ENCODE measurements around the gene NISCH.

Gene NISCH

DNA sequence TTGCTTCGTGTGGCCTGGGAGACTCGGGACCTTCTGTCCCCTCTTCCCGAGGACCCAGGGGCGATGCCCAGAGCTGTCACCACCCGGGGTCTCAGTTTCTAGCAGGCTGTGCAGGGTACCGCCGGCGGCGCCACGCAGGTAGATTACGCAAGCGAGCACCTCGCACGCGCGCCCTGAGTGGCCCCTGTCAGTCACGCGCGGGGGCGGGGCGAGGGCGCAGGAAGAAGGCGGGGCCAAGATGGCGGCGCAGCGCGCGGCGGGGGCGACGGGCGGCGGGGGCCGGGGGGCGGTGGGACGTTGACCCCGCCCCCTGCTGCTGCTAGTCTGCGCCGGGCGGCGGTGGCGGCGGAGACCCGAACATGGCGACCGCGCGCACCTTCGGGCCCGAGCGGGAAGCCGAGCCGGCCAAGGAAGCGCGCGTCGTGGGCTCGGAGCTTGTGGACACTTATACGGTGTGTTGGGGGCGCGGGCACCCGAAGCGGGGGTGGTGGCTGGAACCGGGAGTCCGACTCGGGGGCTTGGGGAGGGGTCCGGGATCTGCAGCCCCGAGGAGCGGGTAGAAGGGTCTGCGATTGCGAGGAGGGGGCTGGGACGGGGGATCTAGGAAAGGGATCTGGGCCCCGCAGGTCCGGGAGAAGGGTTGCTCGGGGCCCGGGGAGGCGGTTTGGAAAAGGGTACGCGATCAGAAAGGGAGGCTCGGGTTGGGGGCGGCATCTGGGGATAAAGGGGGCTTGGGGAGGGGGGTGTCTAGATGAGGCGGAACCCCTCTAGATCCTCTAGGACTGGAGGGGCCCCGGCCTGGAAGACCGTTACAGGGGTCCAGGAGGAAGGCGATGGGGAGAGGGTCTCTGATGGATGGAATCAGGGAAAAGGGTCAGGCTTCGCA is at the start of gene NISCH:
NISCH (plus strand) TSS at position 322 of the 886 bp plus-strand sequence; CDS start at position 360, 38 bp downstream.
- DNase-seq (ENCODE audit: low spot score), result peak; percentile 93

DNA sequence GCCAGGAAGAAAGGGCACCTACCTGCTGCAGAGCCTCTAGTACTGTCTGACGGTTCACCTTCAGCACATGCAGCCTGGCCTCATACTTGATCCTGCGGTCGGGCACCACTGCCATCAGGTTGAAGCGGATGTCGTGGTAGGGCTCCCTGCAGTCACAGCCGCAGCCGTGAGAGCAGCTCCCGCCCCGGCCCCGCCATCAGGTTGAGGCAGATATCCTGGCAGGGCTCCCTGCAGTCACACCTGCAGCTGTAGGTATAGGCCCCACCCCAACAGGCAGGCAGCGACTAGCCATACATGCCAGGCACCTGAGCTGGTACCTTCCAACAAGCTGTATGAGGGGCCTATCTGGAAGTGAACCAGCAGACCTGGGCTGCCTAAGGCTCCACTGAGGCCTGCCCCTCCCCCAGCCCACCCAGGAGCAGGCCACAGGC is 49.2 kb upstream of the NISCH start:
- DNase-seq (ENCODE audit: low spot score), result no peak

DNA sequence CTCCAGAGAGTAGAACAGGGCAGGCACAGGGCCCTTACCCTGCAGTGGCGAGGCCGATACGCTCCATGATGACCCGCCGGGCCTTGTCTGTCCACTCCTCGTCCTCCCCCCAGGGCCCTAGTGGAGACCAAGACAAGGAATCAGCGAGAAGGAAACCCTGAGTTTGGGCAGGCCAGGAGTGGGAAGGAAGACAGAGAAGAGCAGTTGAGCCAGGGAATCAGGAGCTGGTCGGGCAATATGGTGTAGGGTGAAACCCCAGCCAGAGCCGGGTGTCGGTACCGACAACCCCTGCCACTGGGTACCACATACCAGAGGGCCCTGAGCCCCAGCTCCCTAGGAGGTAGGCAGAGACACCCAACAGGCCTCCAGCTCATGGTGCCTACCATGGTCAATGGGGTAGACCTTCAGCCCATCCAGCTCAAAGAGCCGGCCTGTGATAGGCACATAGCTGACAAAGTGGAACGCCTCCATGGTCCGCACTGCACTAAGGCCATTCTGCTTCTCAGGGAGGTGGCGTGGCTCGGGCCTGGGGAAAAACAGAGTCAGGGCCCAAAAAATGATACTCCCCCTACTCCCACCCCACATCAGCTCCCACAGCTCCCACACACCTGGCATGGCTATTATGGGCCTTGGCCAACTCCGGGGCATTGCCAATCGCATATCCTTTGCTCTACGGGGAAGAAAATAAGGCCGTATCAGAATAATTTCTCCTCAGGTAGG is 48.5 kb upstream of the NISCH start:
- no peak for DNase-seq (ENCODE audit: low spot score)

DNA sequence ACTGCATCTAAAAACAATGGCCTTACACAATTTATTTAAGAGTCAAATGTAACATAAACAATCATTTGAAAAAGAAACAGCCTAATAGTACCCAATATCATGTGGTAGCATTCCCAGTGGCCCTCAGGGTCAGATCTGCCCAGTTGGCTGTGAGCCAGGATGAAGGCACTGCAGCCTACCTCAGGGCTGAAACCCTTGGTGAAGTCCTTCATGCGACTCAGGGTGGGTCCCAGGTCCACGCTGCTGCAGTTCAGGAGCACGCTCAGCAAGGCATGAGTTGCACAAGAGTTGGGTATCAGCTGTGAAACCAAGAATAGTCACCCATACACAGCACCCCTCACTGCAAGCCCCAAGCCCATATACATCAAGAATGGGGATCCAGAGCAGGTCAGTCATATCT is 47.6 kb upstream of the NISCH start:
- no peak for DNase-seq (ENCODE audit: low spot score)

DNA sequence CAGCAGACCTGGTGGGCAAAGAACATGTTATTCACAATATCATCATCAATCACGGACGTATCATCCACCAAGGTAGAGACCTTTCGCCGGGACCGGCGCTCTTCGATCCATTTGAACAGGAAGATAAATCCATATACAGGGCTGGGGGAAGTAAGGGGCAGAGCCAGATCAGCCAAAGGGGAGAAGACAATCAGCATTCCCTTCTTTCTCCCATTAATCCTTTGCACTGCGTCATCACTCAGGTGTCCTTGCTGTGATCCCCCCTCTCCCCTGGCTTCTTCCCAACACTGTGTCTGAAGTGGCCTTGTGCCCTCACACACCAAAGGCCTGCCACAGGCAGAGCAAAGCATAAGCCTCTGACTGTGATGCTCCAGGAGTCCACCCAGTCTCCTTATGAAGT is 46.9 kb upstream of the NISCH start:
- DNase-seq (ENCODE audit: low spot score), result no peak

DNA sequence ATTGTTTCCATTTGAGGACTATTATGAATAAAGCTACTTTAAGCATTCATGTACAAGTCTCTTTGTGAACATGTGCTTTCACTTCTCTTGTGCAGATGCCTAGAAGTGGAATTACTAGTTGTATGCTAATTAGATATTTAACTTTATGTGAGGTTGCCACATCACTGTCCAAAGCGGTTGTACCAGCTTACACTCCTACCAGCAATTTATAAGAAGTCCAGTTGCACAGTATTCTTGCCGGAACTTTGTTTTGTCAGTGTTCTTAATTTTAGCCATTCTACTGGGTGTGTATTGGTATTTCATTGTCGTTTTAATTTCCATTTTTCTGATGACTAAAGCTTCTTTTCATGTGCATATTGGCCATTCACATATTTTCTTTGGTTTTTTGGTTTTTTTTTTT is 39.6 kb upstream of the NISCH start:
- DNase-seq (ENCODE audit: low spot score), result no peak

DNA sequence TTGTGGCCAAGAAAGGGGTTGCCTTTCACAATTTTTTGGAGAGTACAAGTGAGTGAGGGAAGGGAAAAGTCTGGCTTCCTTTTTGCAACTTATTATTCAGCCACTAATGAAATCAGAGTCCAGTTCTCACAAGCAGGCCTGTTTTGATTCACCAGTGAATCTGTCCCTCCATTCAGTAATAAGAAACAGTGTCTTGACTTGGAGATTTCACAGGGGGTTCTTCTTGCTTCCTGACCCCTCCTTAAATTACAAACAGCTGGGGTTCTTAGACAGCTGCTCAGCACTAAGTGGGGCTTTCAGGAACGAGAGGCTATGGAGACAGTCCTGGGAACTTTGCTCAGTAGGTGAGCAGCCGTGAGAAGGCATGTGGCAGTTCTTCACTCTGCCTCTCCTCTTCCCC is 35.0 kb upstream of the NISCH start:
- peak; percentile 17 for DNase-seq (ENCODE audit: low spot score)

DNA sequence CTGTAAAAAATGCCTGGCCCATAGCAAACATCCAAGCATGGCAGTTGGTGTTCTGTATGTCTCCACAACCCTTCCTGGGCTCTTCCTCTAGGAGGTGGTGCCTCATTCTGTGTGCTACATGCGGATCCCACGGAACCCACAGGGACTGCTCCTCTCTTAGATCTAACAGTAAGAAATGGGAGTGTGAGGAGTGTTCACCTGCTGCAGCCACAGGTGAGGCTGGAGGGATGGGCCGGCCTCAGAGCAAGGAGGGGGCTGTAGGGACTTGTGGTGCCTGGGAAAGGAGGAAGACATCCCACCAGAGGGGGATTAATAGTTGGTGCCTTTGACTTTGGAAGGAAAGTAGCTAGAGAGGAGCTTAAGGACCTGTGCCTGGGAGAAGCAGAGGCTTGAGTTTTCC is 32.7 kb upstream of the NISCH start:
- DNase-seq (ENCODE audit: low spot score), result no peak

DNA sequence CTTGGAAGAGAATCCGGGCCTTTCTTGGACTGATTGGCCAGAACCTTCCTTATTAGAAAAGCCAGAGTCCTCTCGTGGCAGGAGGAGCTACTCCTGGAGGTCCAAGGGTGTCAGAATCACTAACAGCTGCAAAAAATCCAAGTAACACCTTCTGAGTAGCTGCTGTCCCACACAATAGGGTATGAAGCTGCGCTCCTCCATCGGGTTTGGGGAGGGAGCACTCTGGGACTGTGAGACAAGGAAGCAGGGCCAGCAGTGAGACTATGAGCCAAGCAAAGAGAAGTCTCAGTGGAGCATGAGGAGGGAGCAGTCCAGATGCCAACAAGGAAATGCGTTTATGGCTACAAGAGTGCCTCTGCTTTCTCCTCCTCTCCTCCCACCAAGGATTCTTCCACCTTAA is 32.2 kb upstream of the NISCH start:
- DNase-seq (ENCODE audit: low spot score), result peak; percentile 53

DNA sequence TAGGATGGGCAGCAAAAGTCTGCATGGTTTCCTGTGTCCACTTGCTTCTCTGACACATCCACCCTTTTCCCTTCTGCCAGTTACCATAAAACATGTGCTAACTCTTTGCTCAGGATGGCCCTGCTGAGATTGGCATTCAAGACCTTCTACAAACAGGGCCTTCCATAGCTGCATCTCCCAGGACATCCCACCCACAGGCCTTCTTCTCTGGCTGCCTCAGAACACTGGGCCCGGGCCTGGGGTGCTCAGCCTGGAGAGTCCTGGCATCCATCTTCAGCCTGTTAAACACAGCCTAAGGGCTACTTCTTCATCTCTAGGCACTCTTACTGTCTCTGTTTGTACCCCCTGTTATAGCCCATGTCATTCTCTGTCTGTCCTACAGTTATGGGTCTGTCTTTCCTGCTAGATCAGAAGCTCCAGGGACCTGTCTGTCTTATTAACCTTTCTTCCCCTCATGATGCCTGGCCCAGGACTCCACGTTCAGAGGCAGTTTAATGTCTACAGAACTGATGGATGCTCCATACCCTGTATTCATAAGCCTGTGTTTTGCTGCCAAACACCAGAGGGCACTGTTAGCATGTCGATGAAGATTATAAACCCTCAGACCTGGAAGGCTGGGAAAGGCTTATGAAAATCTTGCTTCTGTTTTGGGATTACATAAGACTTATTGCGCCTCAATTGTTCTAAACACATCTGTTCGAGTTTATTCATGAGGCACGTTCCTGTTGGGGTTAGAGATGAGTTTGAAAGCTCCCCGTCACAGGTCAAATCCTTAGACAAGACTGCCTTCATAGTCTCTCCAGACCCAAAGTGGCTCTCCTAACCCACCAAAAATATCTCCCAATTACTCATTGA is 27.0 kb upstream of the NISCH start:
- no peak for DNase-seq (ENCODE audit: low spot score)

DNA sequence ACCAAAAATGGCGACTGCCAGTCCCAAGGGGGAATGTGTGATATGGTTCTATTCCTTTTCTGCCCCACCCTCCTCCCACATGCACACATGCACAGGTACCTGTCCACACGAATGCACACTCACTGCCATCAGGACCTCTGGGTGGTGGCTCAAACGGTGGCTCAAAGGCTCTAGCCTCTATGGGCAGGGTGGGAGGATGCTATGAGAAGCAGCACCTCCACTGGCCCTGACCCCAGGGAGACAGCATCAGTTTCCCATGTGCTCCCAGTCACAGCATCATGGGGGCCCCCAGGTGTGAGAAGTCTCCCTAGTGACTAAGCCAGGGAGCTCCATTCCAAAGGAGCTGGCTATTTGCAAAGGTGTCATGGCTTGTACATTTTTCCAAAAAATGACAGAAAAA is 26.4 kb upstream of the NISCH start:
- no peak for DNase-seq (ENCODE audit: low spot score)

DNA sequence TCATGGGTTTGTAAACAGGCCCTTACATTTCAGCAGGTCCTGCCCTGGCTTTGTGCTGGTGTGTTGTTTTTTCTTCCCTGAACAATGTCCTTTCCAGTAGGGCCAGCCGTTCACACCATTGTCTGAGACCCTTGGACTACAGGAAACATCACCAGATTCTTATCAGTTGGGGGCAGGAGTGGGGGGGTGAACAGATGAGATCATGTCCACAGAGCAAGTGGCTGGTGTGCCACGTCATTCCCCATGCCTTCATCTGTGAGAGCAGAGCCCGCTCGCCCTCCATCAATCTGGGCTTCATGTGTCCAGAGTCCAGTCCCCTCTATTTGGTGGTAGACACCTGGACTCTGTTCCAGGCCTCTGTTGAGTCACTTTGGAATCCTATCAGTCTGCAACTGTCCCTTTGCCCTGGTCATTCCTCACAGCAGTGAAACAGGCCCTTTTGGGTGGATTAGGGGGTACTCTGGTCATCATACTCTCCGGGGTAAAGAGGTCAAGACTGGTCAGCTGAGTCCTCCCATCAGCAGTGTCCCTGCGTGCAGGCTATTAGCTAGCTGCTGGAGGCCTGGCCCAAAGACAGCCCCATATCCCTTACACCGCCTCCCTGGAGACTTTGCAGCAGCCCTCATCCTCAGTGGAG is 25.5 kb upstream of the NISCH start:
- no peak for DNase-seq (ENCODE audit: low spot score)

DNA sequence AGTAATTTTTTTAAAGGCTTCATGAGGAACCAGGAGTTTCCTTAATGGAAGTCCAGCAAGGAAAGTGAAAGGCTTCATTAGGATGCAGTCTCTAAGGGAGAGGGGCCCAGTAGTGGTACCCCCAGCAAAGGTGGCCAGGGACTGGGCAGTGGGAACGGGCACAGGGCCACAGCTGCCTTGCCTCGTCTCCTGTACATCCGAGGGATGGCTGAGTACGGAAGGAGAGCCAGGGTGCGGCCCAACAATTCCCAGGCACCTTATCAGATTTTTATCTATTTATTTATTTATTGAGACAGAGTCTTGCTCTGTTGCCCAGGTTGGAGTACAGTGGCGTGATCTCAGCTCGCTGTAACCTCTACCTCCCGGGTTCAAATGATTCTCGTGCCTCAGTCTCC is 25.0 kb upstream of the NISCH start:
- no peak for DNase-seq (ENCODE audit: low spot score)

DNA sequence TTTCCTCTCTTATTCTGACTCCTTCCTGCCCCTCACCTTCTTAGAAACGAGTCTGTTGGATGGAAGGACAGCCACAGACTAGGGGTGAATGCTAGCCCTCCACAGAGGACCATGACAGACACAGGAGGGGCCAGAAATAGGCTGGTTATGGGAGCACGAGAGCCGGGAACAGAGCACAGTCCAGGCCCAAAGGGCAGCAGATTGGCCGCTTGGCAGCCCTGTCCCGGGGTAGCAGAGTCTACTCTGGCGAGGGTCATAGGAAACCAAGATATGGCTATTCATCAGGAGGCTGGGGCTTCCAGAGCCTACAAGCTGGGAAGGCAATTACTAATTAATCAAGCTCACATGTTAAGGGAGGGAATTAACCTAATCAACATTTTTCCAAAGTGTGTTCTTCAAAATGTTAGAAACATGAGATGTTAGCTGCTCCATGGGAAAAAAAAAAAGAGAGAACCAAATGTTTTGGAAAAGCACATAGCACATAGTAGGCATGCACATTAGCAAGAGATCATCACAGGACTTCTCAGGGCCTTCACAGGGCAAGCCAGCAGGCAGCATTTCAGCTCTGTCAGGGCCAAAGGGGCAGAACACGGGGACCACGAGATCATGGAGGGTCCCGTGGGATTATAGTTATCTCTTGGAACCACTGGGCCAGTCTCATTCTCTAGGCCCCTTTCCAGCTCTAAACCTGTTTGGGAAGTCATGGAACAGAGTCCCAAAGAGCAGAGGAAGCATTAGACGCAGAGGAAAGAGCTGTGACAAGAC is 23.8 kb upstream of the NISCH start:
- DNase-seq (ENCODE audit: low spot score), result no peak

DNA sequence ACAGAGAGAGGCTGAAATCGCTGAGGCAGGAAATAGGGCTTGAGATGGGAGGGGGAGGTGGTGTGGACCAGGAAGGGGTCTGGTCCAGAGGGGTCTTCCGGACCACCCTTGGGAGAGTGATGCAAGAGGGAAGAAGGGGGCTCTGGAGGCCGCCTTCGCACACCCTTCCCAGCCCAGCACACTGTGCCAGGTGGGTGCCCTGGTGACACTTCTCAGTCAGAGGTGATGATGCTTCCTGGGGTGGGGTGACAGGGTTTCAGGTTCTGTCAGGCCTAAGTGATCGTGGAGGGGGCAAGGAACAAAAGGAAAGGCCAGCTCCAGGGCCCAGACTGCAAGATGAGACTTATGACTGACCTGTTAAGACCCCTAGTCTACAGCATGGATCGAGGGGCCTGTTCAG is 23.2 kb upstream of the NISCH start:
- DNase-seq (ENCODE audit: low spot score), result no peak

DNA sequence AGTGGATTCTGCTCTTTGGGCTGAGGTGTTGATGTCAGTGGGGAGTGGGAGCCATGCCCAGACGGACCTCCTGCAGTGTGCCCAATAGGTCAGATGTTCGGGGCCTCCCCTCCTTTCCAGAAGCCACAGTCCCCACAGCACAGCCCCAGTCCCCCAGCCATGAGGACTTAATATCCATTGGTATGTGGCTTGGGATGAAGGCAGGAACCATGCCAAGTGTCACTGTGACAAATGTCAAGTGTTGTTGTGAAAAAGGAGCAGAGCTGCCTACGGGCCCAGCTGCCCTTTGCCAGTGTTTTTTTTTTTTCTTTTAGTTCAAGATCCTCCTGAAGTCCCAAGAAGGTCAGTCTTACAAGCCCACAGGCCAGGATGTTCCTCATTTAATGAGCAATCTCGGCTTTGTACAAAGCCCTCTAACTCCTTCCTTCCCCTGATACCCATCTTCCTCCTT is 22.7 kb upstream of the NISCH start:
- no peak for DNase-seq (ENCODE audit: low spot score)

DNA sequence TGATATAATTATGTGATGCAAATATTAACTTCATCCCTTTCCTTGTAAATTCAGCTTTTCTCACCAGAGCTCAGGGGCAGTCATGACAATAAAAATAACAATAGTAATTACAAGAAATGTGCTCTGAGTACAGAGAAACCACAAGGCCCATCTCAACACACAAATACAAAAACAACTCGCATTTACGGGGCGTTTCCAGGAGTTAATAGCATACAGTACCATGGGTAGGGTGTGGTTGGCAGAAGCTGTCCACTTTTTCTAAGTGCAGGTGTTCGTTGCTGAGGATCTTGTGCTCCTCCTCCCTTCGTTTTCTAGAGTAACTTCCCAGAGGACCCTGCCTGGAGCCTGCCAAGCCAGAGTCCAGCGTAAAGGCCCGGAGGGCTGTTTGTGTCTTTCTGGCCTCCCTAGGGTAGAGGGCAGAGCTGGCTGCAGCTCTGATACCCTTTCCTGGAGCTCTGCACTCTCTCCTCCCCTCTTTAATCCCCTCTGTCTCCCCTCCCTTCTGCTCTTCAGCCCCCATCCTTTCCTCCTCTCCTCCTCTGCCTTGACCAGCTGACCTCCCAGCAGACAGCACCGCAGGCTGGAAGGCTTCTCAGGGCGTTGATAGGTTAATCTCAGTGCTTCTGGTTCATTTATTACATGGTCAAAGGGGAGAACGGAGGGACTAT is 21.9 kb upstream of the NISCH start:
- no peak for DNase-seq (ENCODE audit: low spot score)

DNA sequence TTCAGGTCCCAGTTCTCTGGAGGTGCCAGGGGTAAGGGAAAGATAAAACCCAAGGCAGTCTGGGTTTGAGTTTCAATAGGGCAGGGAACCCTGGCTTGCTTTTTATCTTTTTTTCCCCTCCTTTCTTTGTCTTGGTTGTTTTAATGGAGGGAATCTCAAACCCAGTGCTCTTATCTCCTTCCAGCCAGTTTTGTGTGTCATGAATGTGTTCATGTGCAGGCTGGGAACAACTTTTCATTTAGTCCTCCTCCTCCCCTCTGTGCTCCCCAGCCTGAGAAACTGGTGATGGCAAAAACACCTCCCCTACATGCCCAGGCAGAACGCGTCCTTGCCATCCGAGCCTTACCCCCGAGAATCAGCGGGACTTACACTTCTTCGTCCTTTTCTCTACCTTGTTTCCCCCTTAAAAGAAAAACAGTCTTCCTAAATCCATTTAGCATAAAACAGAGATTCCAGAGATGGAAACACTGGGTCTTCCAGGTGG is 21.4 kb upstream of the NISCH start:
- DNase-seq (ENCODE audit: low spot score), result no peak

DNA sequence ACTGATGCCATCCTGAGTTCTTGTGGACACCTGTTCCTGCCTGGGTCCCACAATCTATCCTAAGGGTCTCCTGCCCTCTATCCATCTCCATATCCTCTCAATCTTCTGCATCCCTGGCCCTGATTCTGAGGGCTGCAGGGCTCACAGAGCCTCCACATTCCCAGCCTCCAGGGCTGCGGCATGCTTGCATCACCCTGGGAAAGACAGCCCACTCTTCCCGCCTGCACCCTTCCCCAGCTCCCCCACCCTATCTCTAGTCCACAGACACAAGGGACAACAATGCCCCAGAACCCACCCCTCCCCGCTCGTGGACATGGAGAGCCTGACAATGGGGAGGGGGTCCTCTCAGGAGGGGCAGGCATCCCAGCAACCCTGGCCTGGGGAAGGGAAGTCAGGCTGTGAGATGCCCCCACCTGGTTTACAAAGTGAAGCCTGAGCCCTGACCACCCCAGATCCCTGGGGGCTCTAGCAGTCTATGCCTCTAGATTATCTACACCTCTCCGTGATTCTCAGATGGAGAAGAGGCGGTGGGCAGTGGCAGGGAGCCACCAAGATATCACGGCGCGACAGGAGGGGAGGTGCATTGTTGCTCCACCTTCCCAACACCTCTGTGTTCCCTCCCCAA is 20.8 kb upstream of the NISCH start:
- DNase-seq (ENCODE audit: low spot score), result no peak

Measured in left forelimb (tissue), 1 donor.